Mononuclear cell (primary cell): Measurements from ENCODE around the gene NBPF12. TPM values are rescaled to one million over a fixed set of nuclear protein-coding genes. Genes with fewer than 3 reads are reported as not detected.
"Not testable (repeated sequence)": the region's sequence is repeated elsewhere in the genome, so short reads cannot be mapped to it uniquely, and the experiment has no call there.

Source experiments
- H3K27me3 ChIP-seq: 2 replicates; pipeline ENCODE4 v1.6.0; 2011; ENCODE audit warnings: low read length, control low read depth; ENCODE audit not compliant: insufficient read depth
- H3K4me1 ChIP-seq: 2 replicates; pipeline ENCODE4 v1.5.1; 2011; ENCODE audit warnings: mild to moderate bottlenecking, low read length, control low read depth; ENCODE audit not compliant: insufficient read depth
- H3K4me3 ChIP-seq: 2 replicates; pipeline ENCODE4 v1.5.1; 2011; ENCODE audit warnings: mild to moderate bottlenecking, low read length, moderate library complexity
- H3K9me3 ChIP-seq: 2 replicates; pipeline ENCODE4 v1.5.1; 2011; ENCODE audit warnings: low read depth, mild to moderate bottlenecking, control low read depth, low read length
- total RNA-seq: library from RNA; depleted of rRNA; stranded (reverse); fragments of >200 nt; gene quantifications from one replicate; pipeline ENCODE4 v1.2.3, GENCODE V29; 2012

Gene NBPF12, protein sequence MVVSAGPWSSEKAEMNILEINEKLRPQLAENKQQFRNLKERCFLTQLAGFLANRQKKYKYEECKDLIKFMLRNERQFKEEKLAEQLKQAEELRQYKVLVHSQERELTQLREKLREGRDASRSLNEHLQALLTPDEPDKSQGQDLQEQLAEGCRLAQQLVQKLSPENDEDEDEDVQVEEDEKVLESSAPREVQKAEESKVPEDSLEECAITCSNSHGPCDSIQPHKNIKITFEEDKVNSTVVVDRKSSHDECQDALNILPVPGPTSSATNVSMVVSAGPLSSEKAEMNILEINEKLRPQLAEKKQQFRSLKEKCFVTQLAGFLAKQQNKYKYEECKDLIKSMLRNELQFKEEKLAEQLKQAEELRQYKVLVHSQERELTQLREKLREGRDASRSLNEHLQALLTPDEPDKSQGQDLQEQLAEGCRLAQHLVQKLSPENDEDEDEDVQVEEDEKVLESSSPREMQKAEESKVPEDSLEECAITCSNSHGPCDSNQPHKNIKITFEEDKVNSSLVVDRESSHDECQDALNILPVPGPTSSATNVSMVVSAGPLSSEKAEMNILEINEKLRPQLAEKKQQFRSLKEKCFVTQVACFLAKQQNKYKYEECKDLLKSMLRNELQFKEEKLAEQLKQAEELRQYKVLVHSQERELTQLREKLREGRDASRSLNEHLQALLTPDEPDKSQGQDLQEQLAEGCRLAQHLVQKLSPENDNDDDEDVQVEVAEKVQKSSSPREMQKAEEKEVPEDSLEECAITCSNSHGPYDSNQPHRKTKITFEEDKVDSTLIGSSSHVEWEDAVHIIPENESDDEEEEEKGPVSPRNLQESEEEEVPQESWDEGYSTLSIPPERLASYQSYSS (N-terminal part only)
- 21.5 TPM for total RNA-seq

GRCh38 chr1:146938242-146938902 is at the start of gene NBPF12:
NBPF12 (plus strand) TSS chr1:146938324; CDS start chr1:146960144, 21,820 bp downstream.
- H3K4me3 ChIP-seq = peak within 1 kb of the TSS; percentile 65
- not testable (repeated sequence) for H3K9me3 ChIP-seq, H3K27me3 ChIP-seq, H3K4me1 ChIP-seq

DNA sequence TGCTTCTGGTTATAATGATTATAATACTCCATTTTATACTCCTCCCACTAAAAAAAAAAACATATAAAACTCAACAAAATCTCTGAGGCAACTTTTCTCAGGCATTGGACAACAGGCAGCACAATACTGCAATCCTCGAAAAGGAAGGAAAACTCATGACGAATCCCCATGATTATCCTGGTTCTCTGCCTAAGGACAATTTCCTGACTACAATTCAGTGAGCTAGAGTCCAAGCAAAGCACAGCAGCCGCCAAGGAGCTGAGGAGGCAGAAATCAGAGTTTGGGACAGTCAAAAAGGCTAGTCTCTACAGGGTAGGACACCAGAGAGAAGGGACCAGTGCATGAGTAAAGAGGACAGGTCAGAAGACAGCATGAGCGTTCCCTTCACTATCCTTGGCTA is 46.8 kb upstream of the NBPF12 start:
- H3K4me3 ChIP-seq, H3K4me1 ChIP-seq, H3K9me3 ChIP-seq, H3K27me3 ChIP-seq: not testable (repeated sequence)

DNA sequence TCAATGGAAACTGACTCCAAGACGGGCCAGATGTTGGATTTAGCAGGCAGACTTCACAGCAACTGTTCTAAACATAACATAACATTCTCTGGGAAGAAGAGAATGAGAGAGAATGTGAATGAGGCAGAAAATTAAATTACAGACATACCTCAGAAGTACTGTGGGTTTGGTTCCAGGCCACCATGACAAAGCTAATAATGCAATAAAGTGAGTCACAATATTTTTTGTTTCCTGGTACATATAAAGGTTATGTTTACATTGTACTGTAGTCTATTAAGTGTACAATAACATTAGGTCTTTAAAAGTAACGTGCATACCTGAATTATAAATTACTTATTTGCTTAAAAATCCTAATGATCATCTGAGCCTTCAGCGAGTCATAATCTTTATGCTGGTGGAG is 45.8 kb upstream of the NBPF12 start:
- H3K4me1 ChIP-seq, H3K27me3 ChIP-seq, H3K4me3 ChIP-seq, H3K9me3 ChIP-seq: not testable (repeated sequence)

GRCh38 chr1:146907565-146908261 is 30.4 kb upstream of the NBPF12 start:
- H3K27me3 ChIP-seq, H3K4me1 ChIP-seq, H3K4me3 ChIP-seq, H3K9me3 ChIP-seq: not testable (repeated sequence)

GRCh38 chr1:146912975-146913374 is 25.1 kb upstream of the NBPF12 start:
- H3K9me3 ChIP-seq, H3K4me3 ChIP-seq, H3K4me1 ChIP-seq, H3K27me3 ChIP-seq: not testable (repeated sequence)

DNA sequence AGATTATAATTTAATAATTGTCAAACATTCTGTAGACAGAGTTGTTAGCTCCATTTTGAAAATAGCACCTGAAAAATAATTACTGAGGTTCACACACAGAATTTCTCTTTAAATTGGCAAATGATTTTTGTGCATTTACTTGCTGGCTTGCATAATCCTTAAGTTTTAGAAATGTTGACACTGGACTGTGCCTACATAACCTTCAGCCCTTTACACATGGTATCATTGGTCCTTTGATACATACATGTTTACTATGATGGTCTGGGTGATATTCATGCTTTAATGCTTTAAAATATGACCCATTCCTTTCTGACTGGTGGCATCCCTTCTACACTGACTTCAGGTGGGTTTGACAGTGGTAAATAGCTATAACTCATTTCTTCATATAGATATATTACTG is 17.3 kb upstream of the NBPF12 start:
- not testable (repeated sequence) for H3K4me1 ChIP-seq

DNA sequence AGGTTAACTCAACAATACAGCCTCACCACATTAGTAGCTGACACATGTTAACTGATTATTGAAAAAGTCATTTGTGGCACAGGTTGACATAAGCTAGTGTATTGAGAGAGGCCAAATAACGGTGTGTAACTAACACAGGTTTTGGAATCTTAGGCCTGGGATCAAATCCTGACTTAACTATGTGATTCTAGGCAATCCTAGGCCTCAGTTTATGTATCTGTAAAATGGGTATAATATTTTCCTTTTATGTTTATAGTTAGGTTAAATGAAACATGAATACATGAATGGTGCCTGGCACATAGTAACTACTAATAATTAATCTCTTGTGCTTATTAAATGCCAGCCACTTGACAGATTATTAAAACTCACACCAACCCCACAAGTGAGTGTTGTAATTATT is 15.5 kb upstream of the NBPF12 start:
- H3K4me1 ChIP-seq, H3K4me3 ChIP-seq, H3K27me3 ChIP-seq, H3K9me3 ChIP-seq: not testable (repeated sequence)

More for the DNA sequence above, 17.3 kb upstream of the NBPF12 start:
- H3K27me3 ChIP-seq, H3K9me3 ChIP-seq, H3K4me3 ChIP-seq: not testable (repeated sequence)

GRCh38 chr1:146924106-146924505 is 14.0 kb upstream of the NBPF12 start:
- not testable (repeated sequence) for H3K9me3 ChIP-seq, H3K4me3 ChIP-seq, H3K4me1 ChIP-seq, H3K27me3 ChIP-seq

DNA sequence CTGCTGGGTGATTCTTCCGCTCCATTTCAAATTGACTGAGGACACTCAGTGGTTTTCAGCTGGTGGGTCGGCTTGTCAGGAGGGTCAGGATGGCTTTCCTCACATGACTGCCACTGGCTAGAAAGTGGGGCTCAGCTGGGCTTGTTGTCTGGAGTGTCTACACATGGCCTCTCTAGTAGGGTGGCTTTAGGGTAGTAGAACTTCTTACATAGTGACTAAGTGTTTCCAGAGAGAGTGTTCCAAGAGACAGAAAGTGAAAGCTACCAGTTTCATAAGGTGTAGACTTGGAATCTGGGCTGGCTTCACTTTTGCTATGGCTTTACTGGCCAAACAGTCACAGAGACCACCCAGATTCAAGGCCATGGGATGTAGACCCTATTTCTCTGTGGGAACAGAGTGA is 11.7 kb upstream of the NBPF12 start:
- H3K9me3 ChIP-seq, H3K4me3 ChIP-seq, H3K4me1 ChIP-seq, H3K27me3 ChIP-seq: not testable (repeated sequence)

- not testable (repeated sequence) for H3K4me3 ChIP-seq, H3K9me3 ChIP-seq, H3K4me1 ChIP-seq, H3K27me3 ChIP-seq
Observed at GRCh38 chr1:146930225-146930624, 7.9 kb upstream of the NBPF12 start.

GRCh38 chr1:146934390-146935223 is 3.5 kb upstream of the NBPF12 start:
- H3K9me3 ChIP-seq, H3K4me3 ChIP-seq, H3K4me1 ChIP-seq, H3K27me3 ChIP-seq: not testable (repeated sequence)

DNA sequence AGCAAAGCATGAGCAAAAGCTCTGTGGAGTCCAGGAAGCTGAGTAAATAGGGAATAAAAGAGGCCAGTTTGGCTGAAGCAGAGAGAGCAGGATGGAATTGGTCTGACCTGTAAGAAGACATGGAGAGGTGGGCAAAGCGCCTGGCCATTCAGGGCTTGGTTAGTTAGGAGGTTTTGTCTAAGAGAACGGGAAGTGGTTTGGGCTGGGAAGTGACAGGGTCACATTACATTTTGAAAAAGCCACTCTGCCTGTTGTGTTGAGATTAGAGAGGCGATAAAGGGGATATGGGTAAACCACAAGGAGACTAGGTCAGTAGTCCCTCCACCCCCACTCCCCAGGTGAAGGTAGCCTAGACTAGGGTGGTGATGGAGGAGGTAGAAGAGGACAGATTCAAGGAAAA is 662 bp upstream of the NBPF12 start:
- not testable (repeated sequence) for H3K4me3 ChIP-seq

GRCh38 chr1:146938927-146939786 is 1.0 kb downstream of the NBPF12 start:
- not testable (repeated sequence) for H3K27me3 ChIP-seq, H3K4me1 ChIP-seq, H3K9me3 ChIP-seq
- peak overlapping the region; percentile 65 for H3K4me3 ChIP-seq

More for the DNA sequence above, 662 bp upstream of the NBPF12 start:
- not testable (repeated sequence) for H3K4me1 ChIP-seq, H3K9me3 ChIP-seq, H3K27me3 ChIP-seq
